ENCODE measurements around the gene PDE1C.

GRCh38 chr7:32069116-32069650 lies 1.0 kb downstream of the PDE1C start:
- no peak for TF ChIP-seq CTCF (conservative IDR thresholded peaks at IDR 0.05; ENCODE audit: low read length)
- no peak for TF ChIP-seq EZH2phosphoT487 (IDR thresholded peaks at IDR 0.05; ENCODE audit: borderline replicate concordance, low read depth, low read length)
